Psoas muscle (tissue), 8 donors: Measurements from ENCODE around the gene AOAH. TPM values are rescaled to one million over a fixed set of nuclear protein-coding genes. Genes with fewer than 3 reads are reported as not detected.
"Not testable (repeated sequence)": the region's sequence is repeated elsewhere in the genome, so short reads cannot be mapped to it uniquely, and the experiment has no call there.

Experiments used
- ATAC-seq, 4 donors: fragments of 200-7000 bp; cut with Tn5 transposase; one replicate each; pipeline ENCODE4 v1.9.1; 2020; ENCODE audit warnings: moderate library complexity in 3 of 4, mild to moderate bottlenecking in 2 of 4
- DNase-seq, 2 donors: peaks; one replicate each; pipeline ENCODE4 v3.0.0-alpha.2; 2020
- H3K27ac ChIP-seq: fragments of 200-600 bp; one replicate; pipeline ENCODE4 v1.8.0; 2022
- H3K27me3 ChIP-seq, 3 donors: fragments of 200-600 bp in 1 of 3; one replicate each; pipeline versions ENCODE4 v1.6.1 to v1.8.0; 2013 to 2022; ENCODE audit warnings: low read length in 2 of 3, mild to moderate bottlenecking in 2 of 3, moderate library complexity in 1 of 3; ENCODE audit not compliant: insufficient read depth in 3 of 3
- H3K36me3 ChIP-seq, 2 donors: fragments of 200-600 bp in 1 of 2; one replicate each; pipeline versions ENCODE4 v1.6.1 to v1.8.0; 2013 to 2022; ENCODE audit warnings: low read depth in 1 of 2, mild to moderate bottlenecking in 1 of 2, moderate library complexity in 1 of 2; ENCODE audit not compliant: insufficient read depth in 1 of 2
- H3K4me1 ChIP-seq: fragments of 200-600 bp; one replicate; pipeline ENCODE4 v1.8.0; 2022
- H3K4me3 ChIP-seq: fragments of 200-600 bp; one replicate; pipeline ENCODE4 v1.8.0; 2022; ENCODE audit warnings: mild to moderate bottlenecking
- H3K9me3 ChIP-seq: fragments of 200-600 bp; one replicate; pipeline ENCODE4 v1.8.0; 2022
- WGBS, 3 donors: extraction: QIAGEN DNeasy Blood & Tissue Kit; methylation state at CpG; one replicate each; pipeline versions ENCODE4 v1.1.6 to v1.1.7; 2013; 5-methylcytosine and 5-hydroxymethylcytosine counted together
- intact Hi-C, 2 donors: fragments of 100-400 bp; cut with DNase I; formaldehyde crosslinking; loops; one replicate each; pipeline versions ENCODE4 v1.11.0 to v1.14.2; 2022
- polyA plus RNA-seq, 3 donors: library from polyadenylated mRNA; stranded (reverse); fragments of 200-250 nt; gene quantifications; one replicate each; pipeline ENCODE4 v1.2.3, GENCODE V29; 2013
- total RNA-seq, 4 donors: library from RNA; stranded (reverse); fragmentation: NEBNext Ultra II Directional in 2 of 4; extraction: Animal tissue kit (Norgen Biotek cat#: 25700) in 2 of 4; gene quantifications; one replicate each; pipeline versions ENCODE4 v1.2.1 to v1.2.4, GENCODE V29; 2021 to 2023
- TF ChIP-seq, protein P1 (sequence below): fragments of 200-600 bp; IDR thresholded peaks from one replicate; pipeline ENCODE4 v1.8.0; 2022; ENCODE audit warnings: antibody characterized with exemption
- donor health status: healthy with polysubstance abuse.
- donor health status: DM: no; HTN: no; CAD: no; lungs with moderate emphysema.
- donor health status: Bipolar disorder and iron deficiency.
- donor health status: healthy.
- donor health status: DM: yes; HTN: yes; CAD: no.
- donor health status: DM: no; HTN: no; CAD: no.
- donor health status: DM: no; HTN: no; CAD: no.
- donor health status: DM: yes; HTN: yes; CAD: no.

The AOAH gene
- total and polyA plus RNA-seq, 7 donors = 0.04 to 2.1 (median 0.83) TPM

- H3K4me3 ChIP-seq = no peak overlapping the region
- no peaks in the 10 kb centered on the region for H3K36me3 ChIP-seq
- ATAC-seq = peak in 1 of 4 donors; percentile 49
- H3K27ac ChIP-seq = no peak overlapping the region
- no peaks in the 10 kb centered on the region for H3K9me3 ChIP-seq
- no peaks in the 10 kb centered on the region for H3K27me3 ChIP-seq
- WGBS, 3 donors = 39 to 42% (median 40%) methylated on average over 4 of the region's 4 CpGs
- intact Hi-C loops = loop anchor here (5.0 kb wide), 2 partner anchors 694 to 714 kb away; no protein-coding TSS in a partner anchor
- TF ChIP-seq, protein P1, sequence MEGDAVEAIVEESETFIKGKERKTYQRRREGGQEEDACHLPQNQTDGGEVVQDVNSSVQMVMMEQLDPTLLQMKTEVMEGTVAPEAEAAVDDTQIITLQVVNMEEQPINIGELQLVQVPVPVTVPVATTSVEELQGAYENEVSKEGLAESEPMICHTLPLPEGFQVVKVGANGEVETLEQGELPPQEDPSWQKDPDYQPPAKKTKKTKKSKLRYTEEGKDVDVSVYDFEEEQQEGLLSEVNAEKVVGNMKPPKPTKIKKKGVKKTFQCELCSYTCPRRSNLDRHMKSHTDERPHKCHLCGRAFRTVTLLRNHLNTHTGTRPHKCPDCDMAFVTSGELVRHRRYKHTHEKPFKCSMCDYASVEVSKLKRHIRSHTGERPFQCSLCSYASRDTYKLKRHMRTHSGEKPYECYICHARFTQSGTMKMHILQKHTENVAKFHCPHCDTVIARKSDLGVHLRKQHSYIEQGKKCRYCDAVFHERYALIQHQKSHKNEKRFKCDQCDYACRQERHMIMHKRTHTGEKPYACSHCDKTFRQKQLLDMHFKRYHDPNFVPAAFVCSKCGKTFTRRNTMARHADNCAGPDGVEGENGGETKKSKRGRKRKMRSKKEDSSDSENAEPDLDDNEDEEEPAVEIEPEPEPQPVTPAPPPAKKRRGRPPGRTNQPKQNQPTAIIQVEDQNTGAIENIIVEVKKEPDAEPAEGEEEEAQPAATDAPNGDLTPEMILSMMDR = peak; percentile 58
- DNase-seq = no peak
- no peaks in the 10 kb centered on the region for H3K4me1 ChIP-seq
Observed at GRCh38 chr7:36487756-36488336, 236.4 kb downstream of the AOAH start.

- DNase-seq (no peak), ATAC-seq (no peak)
- Histone ChIP-seq H3K27ac (no peak overlapping the region), H3K9me3 (no peaks in the 10 kb centered on the region), H3K4me1 (no peaks in the 10 kb centered on the region), H3K36me3 (no peaks in the 10 kb centered on the region), H3K27me3 (no peaks in the 10 kb centered on the region), H3K4me3 (no peak overlapping the region)
- intact Hi-C loops = loop anchor here (5.0 kb wide), 2 partner anchors 696 to 716 kb away; no protein-coding TSS in a partner anchor
- TF ChIP-seq, protein P1 = no peak
- WGBS, 3 donors = 70 to 73% (median 70%) methylated on average over 4 of the region's 4 CpGs
Observed at GRCh38 chr7:36486336-36486735, 238.0 kb downstream of the AOAH start.

DNA sequence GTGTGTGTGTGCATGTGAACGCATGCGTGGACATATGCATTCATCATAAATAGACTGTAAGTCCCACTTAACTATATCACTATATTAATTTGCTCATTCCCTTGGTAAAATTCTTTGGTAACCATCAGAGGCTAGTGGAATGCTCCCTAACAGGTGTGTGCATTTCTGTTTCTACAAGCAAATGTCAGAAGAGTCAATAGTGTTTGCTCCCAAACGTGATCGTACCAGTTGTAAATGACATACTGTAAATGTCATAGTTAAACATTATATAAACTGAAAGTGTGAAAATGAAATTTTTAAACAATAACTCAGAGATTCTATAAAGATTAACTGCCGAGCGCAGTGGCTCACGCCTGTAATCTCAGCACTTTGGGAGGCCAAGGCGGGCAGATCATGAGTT is 240.0 kb downstream of the AOAH start:
- TF ChIP-seq, protein P1 = no peak
- no peaks in the 10 kb centered on the region for H3K36me3 ChIP-seq
- no peaks in the 10 kb centered on the region for H3K9me3 ChIP-seq
- 67 to 69% (median 68%) methylated on average over 8 of the region's 8 CpGs for WGBS, 3 donors
- DNase-seq (no peak), ATAC-seq (no peak)
- no peak overlapping the region for H3K4me3 ChIP-seq
- no peaks in the 10 kb centered on the region for H3K27me3 ChIP-seq
- intact Hi-C loops = no loop called here
- no peak overlapping the region for H3K27ac ChIP-seq
- H3K4me1 ChIP-seq = no peaks in the 10 kb centered on the region

DNA sequence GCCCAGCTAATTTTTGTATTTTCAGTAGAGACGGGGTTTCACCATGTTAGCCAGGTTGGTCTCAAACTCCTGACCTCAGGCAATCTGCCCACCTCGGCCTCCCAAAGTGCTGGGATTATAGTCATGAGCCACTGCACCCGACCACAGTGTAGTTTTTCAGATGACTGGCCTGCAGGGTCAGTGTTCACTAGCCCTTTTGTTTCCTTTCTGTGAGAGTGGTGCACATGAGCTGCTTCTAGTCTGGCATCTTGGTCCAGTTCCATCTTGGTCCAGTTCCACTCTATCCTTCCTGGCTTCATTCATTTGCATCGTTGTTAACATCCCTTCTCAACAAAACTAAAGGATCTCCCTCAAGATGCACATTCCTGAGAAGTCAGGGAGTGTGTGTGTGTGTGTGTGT is 240.4 kb downstream of the AOAH start:
- ATAC-seq, H3K27me3 ChIP-seq, intact Hi-C loops, H3K9me3 ChIP-seq, H3K4me3 ChIP-seq, H3K27ac ChIP-seq, H3K36me3 ChIP-seq, H3K4me1 ChIP-seq, DNase-seq: not testable (repeated sequence)
- WGBS, 3 donors = 52 to 66% (median 54%) methylated on average over 4 of the region's 4 CpGs

- Histone ChIP-seq H3K27ac (no peak overlapping the region), H3K4me3 (no peak overlapping the region), H3K36me3 (no peaks in the 10 kb centered on the region), H3K9me3 (no peaks in the 10 kb centered on the region), H3K4me1 (no peaks in the 10 kb centered on the region), H3K27me3 (no peaks in the 10 kb centered on the region)
- intact Hi-C loops = no loop called here
- TF ChIP-seq, protein P1 = no peak
- 74 to 93% (median 82%) methylated on average over 2 of the region's 2 CpGs for WGBS, 3 donors
- no peak for DNase-seq
- ATAC-seq = no peak
Observed at GRCh38 chr7:36478745-36479144, 245.5 kb downstream of the AOAH start.
